ENCODE data around the gene LIPC.

- TF ChIP-seq CTCF (IDR thresholded peaks at IDR 0.05; ENCODE audit: low read length) (no peak), EZH2phosphoT487 (IDR thresholded peaks at IDR 0.05; ENCODE audit: low read length) (no peak)
Measured at GRCh38 chr15:58522865-58523264, 91.1 kb downstream of the LIPC start.
